Endothelial cell of umbilical vein (primary cell): ENCODE measurements around the gene SELENOV. TPM values are rescaled to one million over a fixed set of nuclear protein-coding genes. Genes with fewer than 3 reads are reported as not detected.

Experiments
- BruUV-seq: library from RNA; stranded (reverse); fragments of 400-500 nt; replicated peaks from 2 replicates; lab custom pipeline; 2021; lab: Mats Ljungman, UMichigan
- CTCF ChIA-PET: fragments of 300-600, 350-600 bp; sonication (Branson Sonifier 250); formaldehyde crosslinking; loops from one replicate; lab custom pipeline; 2021; ENCODE audit warnings: antibody characterized with exemption, inconsistent platforms; lab: Charles Lee
- POLR2A ChIA-PET: fragments of 300-600, 350-600 bp; sonication (Branson Sonifier 250); formaldehyde crosslinking; loops from one replicate; lab custom pipeline; 2021; ENCODE audit warnings: antibody characterized with exemption, inconsistent platforms; lab: Charles Lee
- DNase-seq: peaks from one replicate; pipeline ENCODE4 v3.0.0-alpha.2; 2011; ENCODE audit warnings: low read depth, low spot score
- FAIRE-seq: peaks from 2 replicates; lab custom pipeline; 2011; peaks lifted over from hg19 to GRCh38; lab: Jason Lieb, UNC
- H2AFZ ChIP-seq: 2 replicates; pipeline ENCODE4 v1.6.0; 2012; ENCODE audit warnings: low read depth, low read length, control low read depth, inconsistent platforms
- H3K27ac ChIP-seq: 2 replicates; pipeline ENCODE4 v1.5.1; 2011; ENCODE audit warnings: low read depth, mild to moderate bottlenecking, control low read depth, low read length, moderate library complexity; ENCODE audit not compliant: insufficient read depth
- H3K27me3 ChIP-seq, 2 experiments: 2 replicates each; pipeline versions ENCODE4 v1.6.0 to v1.6.1; 2011; ENCODE audit warnings: low read length in 2 of 2, mixed read lengths in 1 of 2; ENCODE audit not compliant: control insufficient read depth in 2 of 2, insufficient read depth in 2 of 2
- H3K36me3 ChIP-seq, 2 experiments: 2 replicates in 1 of 2; 3 replicates in 1 of 2; pipeline ENCODE4 v1.5.1; 2011; ENCODE audit warnings: low read length in 2 of 2, mild to moderate bottlenecking in 1 of 2, moderate library complexity in 1 of 2; ENCODE audit not compliant: control insufficient read depth in 2 of 2, insufficient read depth in 2 of 2; ENCODE audit errors: extremely low read depth in 1 of 2
- H3K4me1 ChIP-seq: 3 replicates; pipeline ENCODE4 v1.5.1; 2011; ENCODE audit warnings: mild to moderate bottlenecking, low read length; ENCODE audit not compliant: control insufficient read depth, insufficient read depth; ENCODE audit errors: extremely low read depth
- H3K4me2 ChIP-seq: 2 replicates; pipeline ENCODE4 v1.6.1; 2011; ENCODE audit warnings: low read length, control low read depth, mixed read lengths; ENCODE audit not compliant: insufficient read depth
- H3K4me3 ChIP-seq, 3 experiments: fragments of 200-600 bp in 1 of 3; sonication (generic), shearing (Covaris generic) in 1 of 3; replicated peaks in 1 of 3; 2 replicates each; pipeline ENCODE4 v1.5.1; 2011 to 2016; ENCODE audit warnings: control low read depth in 3 of 3, low read length in 3 of 3, mild to moderate bottlenecking in 2 of 3, inconsistent platforms in 1 of 3, low read depth in 1 of 3, moderate library complexity in 1 of 3; ENCODE audit not compliant: insufficient read depth in 1 of 3
- H3K79me2 ChIP-seq: 2 replicates; pipeline ENCODE4 v1.6.0; 2012; ENCODE audit warnings: low read length, inconsistent platforms; ENCODE audit not compliant: control insufficient read depth, insufficient read depth
- H3K9ac ChIP-seq: replicated peaks from 2 replicates; pipeline ENCODE3; 2011; ENCODE audit warnings: low read length, control low read depth; ENCODE audit not compliant: insufficient read depth; ENCODE audit errors: extremely low read depth
- H3K9me1 ChIP-seq: replicated peaks from 3 replicates; pipeline ENCODE4 v1.6.0; 2011; ENCODE audit warnings: mild to moderate bottlenecking, low read length; ENCODE audit not compliant: control insufficient read depth, insufficient read depth; ENCODE audit errors: extremely low read depth
- H3K9me3 ChIP-seq: replicated peaks from 2 replicates; pipeline ENCODE4 v1.5.1; 2012; ENCODE audit warnings: low read length, inconsistent platforms; ENCODE audit not compliant: control insufficient read depth, insufficient read depth
- H4K20me1 ChIP-seq: replicated peaks from 2 replicates; pipeline ENCODE3; 2011; ENCODE audit warnings: mild to moderate bottlenecking, low read length; ENCODE audit not compliant: control insufficient read depth, insufficient read depth; ENCODE audit errors: extremely low read depth
- CTCF ChIP-seq, 2 donors: IDR thresholded peaks; 1 replicate in 1 of 2; 2 replicates in 1 of 2; pipeline ENCODE4 v1.5.1; 2011; ENCODE audit warnings: low read length in 2 of 2, mild to moderate bottlenecking in 2 of 2, moderate library complexity in 2 of 2, control low read depth in 1 of 2, inconsistent platforms in 1 of 2, low read depth in 1 of 2; ENCODE audit not compliant: insufficient read depth in 1 of 2; ENCODE audit errors: extremely low read depth in 1 of 2
- EZH2 ChIP-seq: IDR thresholded peaks from 2 replicates; pipeline ENCODE4 v1.6.1; 2012; ENCODE audit warnings: borderline replicate concordance, low read depth, mild to moderate bottlenecking, moderate library complexity, low read length, inconsistent platforms; ENCODE audit not compliant: severe bottlenecking
- FOS ChIP-seq: IDR thresholded peaks from 2 replicates; pipeline ENCODE4 v1.6.1; 2011; ENCODE audit warnings: mild to moderate bottlenecking, low read length, moderate library complexity, borderline replicate concordance; ENCODE audit not compliant: insufficient read depth
- GATA2 ChIP-seq: IDR thresholded peaks from 2 replicates; pipeline ENCODE4 v1.7.0; 2011; ENCODE audit warnings: low read depth, mild to moderate bottlenecking, moderate library complexity, mixed read lengths, low read length; ENCODE audit not compliant: insufficient read length, insufficient read depth
- JUN ChIP-seq: IDR thresholded peaks from 2 replicates; pipeline ENCODE4 v1.6.1; 2011; ENCODE audit warnings: borderline replicate concordance, low read depth; ENCODE audit not compliant: insufficient read length, insufficient read depth
- MAX ChIP-seq: IDR thresholded peaks from 2 replicates; pipeline ENCODE4 v1.6.1; 2011; ENCODE audit not compliant: insufficient read depth, insufficient read length
- MYC ChIP-seq: IDR thresholded peaks from one replicate; pipeline ENCODE4 v1.6.1; 2011; ENCODE audit warnings: mild to moderate bottlenecking, low read depth, low read length
- POLR2A ChIP-seq: IDR thresholded peaks from 2 replicates; pipeline ENCODE4 v1.6.1; 2012; ENCODE audit warnings: low read depth, mild to moderate bottlenecking, control low read depth, low read length
- POLR2AphosphoS5 ChIP-seq: IDR thresholded peaks from 2 replicates; pipeline ENCODE4 v1.6.1; 2012; ENCODE audit warnings: low read depth, mild to moderate bottlenecking, control low read depth, low read length, moderate library complexity; ENCODE audit not compliant: insufficient read depth
- dilution Hi-C: fragments of 300-500 bp; cut with MboI; formaldehyde crosslinking; loops from one replicate; pipeline ENCODE4 v1.15.0; 2019; ENCODE audit warnings: low sequenced_read_pairs; ENCODE audit not compliant: extremely low pct_ligation_motif_present
- intact Hi-C: fragments of 100-400 bp; cut with micrococcal nuclease; formaldehyde crosslinking; loops from one replicate; pipeline ENCODE4 v1.10.0; 2022
- polyA plus RNA-seq, 4 experiments: library from polyadenylated mRNA; depleted of rRNA in 3 of 4; stranded (reverse) in 3 of 4; unstranded in 1 of 4; fragments of >200 nt; gene quantifications; 2 replicates each; pipeline versions ENCODE4 v1.2.1 to v1.2.3, GENCODE V29; 2011 to 2012; ENCODE audit warnings: missing spikeins in 1 of 4
- total RNA-seq: library from RNA; stranded (reverse); gene quantifications from 2 replicates; pipeline ENCODE4 v1.2.3, GENCODE V29; 2021

SELENOV gene
- total and polyA plus RNA-seq, 2 donors (not counting 3 experiments of a cell fraction or from before 2014, with no cell fraction given): not detected

GRCh38 chr19:39520541-39521484 lies 5.9 kb downstream of the SELENOV start:
- Histone ChIP-seq H2AFZ (no peak overlapping the region), H3K36me3 (no peaks in the 10 kb centered on the region), H3K27ac (no peak overlapping the region), H3K4me2 (no peak overlapping the region), H3K79me2 (no peaks in the 10 kb centered on the region), H3K9me3 (no peaks in the 10 kb centered on the region), H3K27me3 (peaks cover 14 to 20% of the 10 kb centered on the region in 2 experiments), H4K20me1 (no peaks in the 10 kb centered on the region), H3K9ac (no peak overlapping the region), H3K4me1 (no peaks in the 10 kb centered on the region), H3K9me1 (no peaks in the 10 kb centered on the region), H3K4me3 (no peak overlapping the region)
- ChIA-PET CTCF (interaction anchor here (0.7 to 1.8 kb wide), 4 partner anchors 12 to 46 kb away, joined by 3 to 7 read pairs (median 4); partner anchors contain the start of gene EID2B), POLR2A (no interaction called here)
- intact Hi-C loops: no loop called here
- DNase-seq (no peak), FAIRE-seq (no peak)
- no peak for TF ChIP-seq CTCF (IDR thresholded peaks at IDR 0.05; ENCODE audit: extremely low read depth in 1 of 2, insufficient read depth in 1 of 2, low read depth in 1 of 2, low read length in 2 of 2)
- no peak for TF ChIP-seq GATA2
- TF ChIP-seq FOS: no peak
- no peak for TF ChIP-seq EZH2
- no peak for TF ChIP-seq MYC
- no peak for TF ChIP-seq MAX
- no peak for TF ChIP-seq POLR2A
- TF ChIP-seq JUN: no peak
- no peak for TF ChIP-seq POLR2AphosphoS5
- dilution Hi-C loops: no loop called here
- BruUV-seq: no TSS peak
